ENCODE results near the gene PAQR9.

The PAQR9 gene

GRCh38 chr3:142982038-142982773 lies 18.7 kb upstream of the PAQR9 start:
- no peak overlapping the region for H3K4me3 ChIP-seq (ENCODE audit: low read depth, low read length)

GRCh38 chr3:142981108-142981507 lies 17.6 kb upstream of the PAQR9 start:
- H3K4me3 ChIP-seq (ENCODE audit: low read depth, low read length), result no peak overlapping the region

- no peak overlapping the region for H3K4me3 ChIP-seq (ENCODE audit: low read depth, low read length)
Measured at GRCh38 chr3:142977399-142977728, 13.9 kb upstream of the PAQR9 start.

GRCh38 chr3:142976621-142977398 lies 13.3 kb upstream of the PAQR9 start:
- H3K4me3 ChIP-seq (ENCODE audit: low read depth, low read length), result no peak overlapping the region

GRCh38 chr3:142975316-142975995 lies 12.0 kb upstream of the PAQR9 start:
- H3K4me3 ChIP-seq (ENCODE audit: low read depth, low read length), result no peak overlapping the region

- no peak overlapping the region for H3K4me3 ChIP-seq (ENCODE audit: low read depth, low read length)
Measured at GRCh38 chr3:142973217-142974009, 9.9 kb upstream of the PAQR9 start.

GRCh38 chr3:142972092-142972753 lies 8.7 kb upstream of the PAQR9 start:
- no peak overlapping the region for H3K4me3 ChIP-seq (ENCODE audit: low read depth, low read length)

GRCh38 chr3:142971431-142971830 lies 8.0 kb upstream of the PAQR9 start:
- H3K4me3 ChIP-seq (ENCODE audit: low read depth, low read length), result no peak overlapping the region

GRCh38 chr3:142968319-142969025 lies 5.0 kb upstream of the PAQR9 start:
- H3K4me3 ChIP-seq (ENCODE audit: low read depth, low read length), result no peak overlapping the region

- H3K4me3 ChIP-seq (ENCODE audit: low read depth, low read length), result no peak overlapping the region
Measured at GRCh38 chr3:142966808-142967207, 3.3 kb upstream of the PAQR9 start.

GRCh38 chr3:142965581-142965980 lies 2.1 kb upstream of the PAQR9 start:
- no peak overlapping the region for H3K4me3 ChIP-seq (ENCODE audit: low read depth, low read length)

GRCh38 chr3:142963234-142963515 lies 299 bp downstream of the PAQR9 start:
- H3K4me3 ChIP-seq (ENCODE audit: low read depth, low read length), result peak overlapping the region; percentile 86

- H3K4me3 ChIP-seq (ENCODE audit: low read depth, low read length), result peak overlapping the region; percentile 86
Measured at GRCh38 chr3:142962520-142963233, 797 bp downstream of the PAQR9 start.

GRCh38 chr3:142962175-142962519 lies 1.3 kb downstream of the PAQR9 start:
- H3K4me3 ChIP-seq (ENCODE audit: low read depth, low read length), result no peak overlapping the region

- H3K4me3 ChIP-seq (ENCODE audit: low read depth, low read length), result no peak overlapping the region
Measured at GRCh38 chr3:142961539-142961938, 1.9 kb downstream of the PAQR9 start.

GRCh38 chr3:142960322-142960850 lies 3.1 kb downstream of the PAQR9 start:
- no peak overlapping the region for H3K4me3 ChIP-seq (ENCODE audit: low read depth, low read length)

- no peak overlapping the region for H3K4me3 ChIP-seq (ENCODE audit: low read depth, low read length)
Measured at GRCh38 chr3:142958707-142959106, 4.8 kb downstream of the PAQR9 start.

GRCh38 chr3:142953443-142953842 lies 10.0 kb downstream of the PAQR9 start:
- H3K4me3 ChIP-seq (ENCODE audit: low read depth, low read length), result no peak overlapping the region

Measured in iPS-11a (cell line).